MM.1S (cell line): ENCODE measurements around the gene SMCO4.

Source experiments
- CTCF ChIP-seq: fragments of 300-600 bp; sonication (generic); IDR thresholded peaks from 2 replicates; pipeline ENCODE4 v1.5.1; 2016; ENCODE audit warnings: antibody characterized with exemption, low read length, mixed read lengths
- EZH2 ChIP-seq: fragments of 300-600 bp; sonication (generic); optimal IDR thresholded peaks from 2 replicates; pipeline ENCODE3; 2017; ENCODE audit warnings: low read depth, mild to moderate bottlenecking, antibody characterized with exemption, low read length, mixed read lengths

GRCh38 chr11:93577286-93577685 is 34.1 kb upstream of the SMCO4 start:
- TF ChIP-seq EZH2: no peak
- TF ChIP-seq CTCF: no peak
